ENCODE results near the gene FAM180A.
"Not testable (repeated sequence)": the region's sequence is repeated elsewhere in the genome, so short reads cannot be mapped to it uniquely, and the experiment has no call there.

The FAM180A gene

GRCh38 chr7:135737306-135737647 is 11.3 kb downstream of the FAM180A start:
- not testable (repeated sequence) for DNase-seq

DNA sequence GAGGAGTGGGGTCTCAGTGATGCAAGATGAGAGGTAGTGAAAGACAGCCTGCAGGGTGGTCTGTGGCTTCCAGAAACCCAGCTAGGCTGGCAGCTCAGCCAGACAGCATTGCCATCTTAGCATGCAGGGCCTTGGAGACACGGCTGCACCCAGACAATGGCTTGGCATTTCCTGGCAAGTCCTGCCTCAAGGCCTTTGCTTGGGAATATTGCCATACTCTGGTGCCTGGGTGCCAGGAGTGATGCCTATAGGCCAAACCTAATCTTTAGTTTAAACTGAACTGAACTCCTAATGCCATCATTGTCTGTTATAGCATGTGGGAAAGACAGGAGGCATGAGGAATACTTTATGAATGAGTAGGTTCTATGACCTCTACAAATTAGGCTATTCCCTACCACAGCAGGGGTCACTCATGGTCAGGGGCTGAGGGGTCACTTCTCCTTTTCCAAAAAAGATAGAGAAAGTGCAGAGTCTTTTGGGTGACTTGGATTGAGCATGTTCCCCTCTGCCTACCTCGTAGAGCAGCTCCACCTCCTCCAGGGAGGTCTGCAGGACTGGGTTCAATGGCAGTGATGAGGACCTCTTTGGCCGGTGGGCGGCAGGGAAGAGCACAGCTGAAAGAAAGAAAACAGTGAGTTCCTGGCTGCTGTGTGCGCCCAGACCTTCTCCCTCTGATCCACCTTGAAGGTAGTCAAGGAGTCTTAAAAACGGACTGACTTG is 11.9 kb downstream of the FAM180A start:
- no peak for DNase-seq

- no peak for DNase-seq
These were observed 14.3 kb downstream of the FAM180A start for GRCh38 chr7:135734343-135734689.

- no peak for DNase-seq
These were observed 14.8 kb downstream of the FAM180A start for GRCh38 chr7:135733603-135734342.

GRCh38 chr7:135731131-135731530 is 17.5 kb downstream of the FAM180A start:
- no peak for DNase-seq

DNA sequence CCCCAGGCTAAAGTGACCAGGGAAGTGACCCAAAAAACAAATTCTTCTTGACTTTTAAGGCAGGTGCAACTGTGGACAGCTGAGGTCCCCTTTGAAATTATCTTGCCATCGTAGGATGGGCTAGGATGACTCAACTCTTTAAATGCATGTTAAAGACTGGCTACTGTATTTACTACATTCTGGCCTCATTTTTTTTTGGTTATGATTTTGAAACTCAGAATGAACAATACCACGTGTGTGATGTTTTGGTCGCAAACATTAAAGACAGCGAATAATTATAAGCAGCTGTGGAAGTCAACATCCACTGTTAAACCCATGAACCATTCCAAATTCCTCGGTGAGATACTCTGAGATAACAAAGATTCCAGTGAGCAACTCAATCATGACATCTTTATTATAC is 19.4 kb downstream of the FAM180A start:
- no peak for DNase-seq

DNA sequence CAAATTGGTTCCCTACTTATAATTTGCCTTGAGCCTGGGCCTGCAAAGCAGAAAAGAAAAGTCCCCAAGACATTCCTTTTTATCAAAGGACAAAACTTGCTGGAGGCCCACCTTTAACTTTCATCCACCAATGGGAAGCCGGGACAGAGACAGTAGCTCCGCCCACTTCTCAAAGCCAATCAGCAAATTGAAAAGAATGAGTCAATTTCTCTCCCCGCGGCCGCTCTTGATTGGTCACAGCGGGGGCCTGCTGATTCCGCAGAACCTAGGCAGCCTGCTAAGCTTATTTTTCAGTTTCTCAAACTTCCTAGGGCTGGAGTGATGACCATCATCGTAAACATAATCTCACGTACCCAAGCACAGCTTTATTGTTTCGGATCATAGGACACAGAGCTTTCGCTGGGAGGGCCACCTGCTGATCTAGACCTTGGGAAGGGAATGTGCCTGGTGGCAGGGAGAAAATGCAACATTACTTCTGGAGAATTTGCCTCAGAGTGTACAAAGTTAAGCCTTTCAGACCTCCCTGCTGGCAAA is 20.4 kb downstream of the FAM180A start, which contains the start of gene SLC13A4:
SLC13A4 (minus strand) TSS at position 51 of the 534 bp plus-strand sequence. CDS start 690 bp downstream, outside the sequence.
- no peak for DNase-seq

DNA sequence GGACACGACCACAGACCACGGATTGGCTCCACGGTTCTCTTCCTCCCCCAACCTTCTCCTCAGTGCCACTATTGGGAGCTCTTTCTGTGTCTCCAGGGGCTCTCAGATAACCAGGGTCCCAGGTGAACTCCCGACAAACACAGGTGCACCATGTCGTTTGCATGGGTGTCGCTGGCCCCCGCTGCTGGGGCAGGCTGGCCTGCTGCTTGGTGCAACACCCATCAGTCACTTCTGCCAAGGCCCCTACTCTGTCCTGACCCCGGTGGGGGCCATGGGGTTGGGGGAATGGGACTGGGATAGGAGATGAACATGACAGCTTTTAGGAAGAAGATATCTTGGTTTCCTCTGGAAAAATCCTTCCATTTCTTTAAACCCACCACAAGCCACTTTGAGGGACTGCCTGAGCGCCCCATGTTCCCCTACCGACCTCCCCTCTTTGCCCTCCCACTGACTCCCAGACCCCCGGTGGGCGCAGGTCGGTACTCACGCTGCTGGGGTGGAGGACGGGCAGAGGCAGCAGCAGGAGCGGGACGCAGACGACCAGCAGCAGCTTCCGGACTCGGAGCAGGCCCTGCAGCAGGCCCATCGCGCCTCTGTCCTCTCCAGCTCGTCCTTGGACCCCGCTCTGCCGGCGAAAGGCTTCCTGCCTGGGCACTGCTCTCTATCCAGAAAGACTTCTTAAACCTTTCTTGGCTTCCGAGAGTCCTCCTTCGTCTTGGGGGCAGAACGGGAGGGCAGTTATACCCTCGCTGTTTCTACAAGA is 21.5 kb downstream of the FAM180A start:
- DNase-seq = no peak

- no peak for DNase-seq
These were observed 22.3 kb downstream of the FAM180A start for GRCh38 chr7:135726276-135726788.

- no peak for DNase-seq
These were observed 25.2 kb downstream of the FAM180A start for GRCh38 chr7:135723411-135723810.

GRCh38 chr7:135721198-135721820 is 27.3 kb downstream of the FAM180A start:
- no peak for DNase-seq

- no peak for DNase-seq
These were observed 28.9 kb downstream of the FAM180A start for GRCh38 chr7:135719688-135720087.

- no peak for DNase-seq
These were observed 29.7 kb downstream of the FAM180A start for GRCh38 chr7:135718794-135719437.

DNA sequence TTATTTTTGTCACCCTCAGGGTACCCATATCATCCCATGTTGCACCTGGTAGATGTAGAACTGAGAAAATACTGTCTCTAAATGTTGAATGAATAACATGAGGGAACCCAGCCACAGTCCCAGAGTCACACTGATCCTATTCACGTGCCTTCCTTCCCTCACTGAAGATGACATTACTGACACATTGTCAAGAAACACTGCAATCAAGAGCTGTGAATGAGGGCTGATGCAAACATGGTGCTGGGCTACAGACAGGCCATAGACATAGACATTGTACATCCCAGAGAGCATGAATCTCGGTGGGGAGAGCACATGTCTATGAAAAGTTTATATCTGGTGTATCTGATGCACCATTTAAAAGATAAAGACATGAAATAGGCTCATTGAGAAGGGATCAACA is 30.4 kb downstream of the FAM180A start:
- no peak for DNase-seq

DNA sequence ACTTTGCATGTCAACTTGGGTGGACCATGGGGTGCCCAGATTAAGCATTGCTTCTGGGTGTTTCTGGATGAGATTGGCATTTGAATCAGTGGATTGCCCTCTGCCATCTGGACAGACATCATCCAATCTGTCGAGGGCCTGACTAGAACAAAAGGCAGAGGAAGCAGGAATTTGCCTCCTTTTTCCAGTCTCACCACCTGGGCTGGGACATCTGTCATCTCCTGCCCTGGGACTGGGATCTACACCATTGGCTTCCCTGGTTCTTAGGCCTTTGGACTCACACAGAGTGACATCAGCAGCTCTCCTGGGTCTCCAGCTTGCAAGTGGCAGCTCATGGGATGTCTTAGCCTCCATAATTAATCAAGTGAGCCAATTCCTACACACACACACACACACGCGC is 30.9 kb downstream of the FAM180A start:
- no peak for DNase-seq

- DNase-seq = no peak
These were observed 31.9 kb downstream of the FAM180A start for GRCh38 chr7:135716677-135717238.

DNA sequence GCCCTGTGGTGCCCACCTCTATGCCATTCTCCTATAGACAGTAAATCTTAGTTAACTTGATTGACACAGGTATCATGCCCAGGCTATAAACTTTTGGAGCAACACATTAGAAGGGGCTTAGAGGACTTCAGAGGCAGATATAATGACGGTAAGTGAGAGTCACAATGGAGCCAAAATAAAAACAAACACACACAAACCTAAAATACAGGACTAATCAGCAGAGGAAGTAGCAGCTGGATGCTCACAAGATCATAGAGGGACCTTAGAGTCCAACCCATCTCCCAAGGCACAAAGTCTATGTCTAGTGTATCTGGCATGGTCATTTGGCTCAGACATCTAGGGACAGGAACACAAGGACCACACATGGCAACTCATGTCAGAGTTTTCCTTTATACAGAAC is 32.9 kb downstream of the FAM180A start:
- DNase-seq = no peak

DNA sequence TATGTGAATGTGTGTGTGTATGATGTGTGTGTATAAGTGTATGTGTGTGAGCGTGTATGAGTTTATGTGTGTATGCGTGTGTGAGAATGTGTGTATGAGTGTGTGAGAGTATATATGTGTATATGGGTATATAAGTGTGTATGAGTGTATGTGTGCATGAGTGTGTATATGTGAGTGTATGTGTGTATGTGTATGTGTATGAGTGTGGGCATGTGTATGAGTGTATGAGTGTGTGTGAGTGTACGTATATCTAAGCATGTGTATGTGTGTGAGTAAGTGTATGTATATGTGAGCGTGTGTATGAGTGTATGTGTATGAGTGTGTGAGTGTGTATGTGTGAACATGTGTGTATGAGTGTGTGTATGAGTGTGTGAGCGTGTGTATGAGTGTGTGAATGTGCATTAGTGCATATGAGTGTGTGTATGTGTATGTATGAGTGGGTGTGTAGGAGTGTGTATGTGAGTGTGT is 33.5 kb downstream of the FAM180A start:
- DNase-seq = no peak

DNA sequence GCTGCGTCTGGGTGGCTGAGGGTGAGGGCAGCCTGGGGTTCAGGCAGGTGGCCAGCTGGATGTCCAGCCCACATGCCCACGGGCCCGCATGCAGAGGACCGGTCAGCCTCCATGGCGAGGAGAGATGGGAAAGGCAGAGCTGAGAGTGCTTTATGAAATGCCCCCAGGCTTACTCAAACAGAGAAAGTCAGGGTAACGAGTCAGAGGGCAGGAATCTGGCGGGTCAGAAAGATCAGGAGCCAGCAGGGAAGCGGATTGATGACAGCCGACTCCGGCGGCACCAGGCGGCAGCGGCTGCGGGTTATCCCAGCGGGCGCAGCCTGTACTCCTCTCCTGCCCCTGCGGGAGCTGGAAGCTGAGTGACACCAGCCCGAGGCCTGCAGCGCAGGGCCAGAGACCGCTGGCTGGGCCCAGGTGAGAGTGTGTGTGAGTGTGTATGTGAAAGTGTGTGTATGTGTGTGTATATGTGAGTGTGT is 34.0 kb downstream of the FAM180A start:
- no peak for DNase-seq

DNA sequence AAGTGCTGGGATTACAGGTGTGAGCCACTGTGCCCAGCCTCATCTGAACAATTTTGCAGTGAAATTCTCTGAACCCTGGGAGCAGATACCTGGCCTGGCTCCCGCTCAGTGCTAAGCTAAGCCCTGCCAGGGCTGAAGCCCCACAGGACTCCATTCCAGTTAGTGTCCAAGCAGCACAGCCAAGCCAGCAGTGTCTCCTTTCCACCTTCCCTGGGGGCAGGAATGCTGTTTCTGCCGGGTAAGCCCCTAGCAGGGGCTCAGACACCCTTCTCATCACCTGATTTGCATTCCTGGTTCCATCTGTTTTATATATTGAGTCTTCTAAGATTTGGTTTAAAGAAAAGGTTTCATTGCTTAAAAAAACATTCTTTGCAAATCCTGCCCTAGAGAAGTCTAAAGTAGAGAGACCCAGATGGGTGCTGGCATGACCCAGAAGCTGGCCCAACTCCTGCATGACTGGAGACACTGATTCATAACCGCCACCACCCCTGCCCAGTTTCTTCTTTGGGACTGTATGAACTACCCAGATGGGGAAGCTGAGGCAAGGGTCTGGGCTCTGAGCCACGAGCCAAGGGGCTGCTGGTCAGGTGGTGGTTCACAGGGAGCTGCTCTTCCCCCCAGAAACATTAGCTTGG is 34.7 kb downstream of the FAM180A start:
- DNase-seq = no peak

DNA sequence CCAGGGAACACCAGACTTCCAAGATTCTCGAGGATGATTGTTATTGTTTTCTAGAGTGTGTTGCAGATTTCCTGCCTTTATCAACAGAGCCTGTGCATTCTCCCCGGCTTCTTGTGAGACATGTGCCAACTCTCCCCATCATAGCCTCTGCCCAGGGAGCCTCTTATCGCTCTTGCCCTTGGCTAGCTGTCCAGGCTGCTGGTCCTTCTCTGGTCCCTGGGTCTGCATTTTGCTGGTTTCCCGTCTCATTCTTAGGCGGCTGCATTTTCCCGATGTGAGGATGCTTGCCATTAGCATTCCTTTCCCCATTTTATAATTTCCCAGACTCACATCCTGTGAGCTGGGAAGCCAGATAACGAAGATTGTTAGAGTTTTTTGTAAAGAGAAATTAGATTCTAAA is 35.8 kb downstream of the FAM180A start:
- DNase-seq = no peak

All from activated CD4-positive, alpha-beta T cell treated with anti-CD3 and anti-CD28 coated beads, Interleukin-10, Interleukin-2, amounts not matched to agents 100 ng/mL and 50 ng/mL, durations not matched to agents 16 hours and 8 hours (primary cell).